Measurements from ENCODE around the gene ADAM12.

The ADAM12 gene

GRCh38 chr10:126102636-126103035, 285.6 kb downstream of the ADAM12 start:
- no peak for DNase-seq

- DNase-seq = no peak
Measured at GRCh38 chr10:126101736-126102135, 286.5 kb downstream of the ADAM12 start.

- no peak for DNase-seq
Measured at GRCh38 chr10:126101325-126101724, 287.0 kb downstream of the ADAM12 start.

- no peak for DNase-seq
Measured at GRCh38 chr10:126099366-126099765, 288.9 kb downstream of the ADAM12 start.

- no peak for DNase-seq
Measured at GRCh38 chr10:126098226-126098581, 290.1 kb downstream of the ADAM12 start.

GRCh38 chr10:126097558-126098225, 290.6 kb downstream of the ADAM12 start:
- DNase-seq = no peak

- DNase-seq = peak; percentile 51
Measured at GRCh38 chr10:126094537-126094936, 293.7 kb downstream of the ADAM12 start.

GRCh38 chr10:126092366-126093215, 295.7 kb downstream of the ADAM12 start:
- no peak for DNase-seq

- DNase-seq = no peak
Measured at GRCh38 chr10:126090911-126091728, 297.2 kb downstream of the ADAM12 start.

GRCh38 chr10:126090443-126090842, 297.8 kb downstream of the ADAM12 start:
- DNase-seq = no peak

- peak; percentile 34 for DNase-seq
Measured at GRCh38 chr10:126087796-126088505, 300.3 kb downstream of the ADAM12 start.

GRCh38 chr10:126087153-126087680, 301.1 kb downstream of the ADAM12 start:
- no peak for DNase-seq

GRCh38 chr10:126085806-126086205, 302.5 kb downstream of the ADAM12 start:
- DNase-seq = no peak

GRCh38 chr10:126084369-126084768, 303.9 kb downstream of the ADAM12 start:
- DNase-seq = no peak

- no peak for DNase-seq
Measured at GRCh38 chr10:126083009-126083408, 305.3 kb downstream of the ADAM12 start.

- DNase-seq = no peak
Measured at GRCh38 chr10:126081841-126082466, 306.3 kb downstream of the ADAM12 start.

GRCh38 chr10:126080879-126081411, 307.3 kb downstream of the ADAM12 start:
- no peak for DNase-seq

GRCh38 chr10:126080291-126080825, 307.9 kb downstream of the ADAM12 start:
- DNase-seq = no peak

- DNase-seq = no peak
Measured at GRCh38 chr10:126075009-126075408, 313.3 kb downstream of the ADAM12 start.

GRCh38 chr10:126074291-126074690, 314.0 kb downstream of the ADAM12 start:
- DNase-seq = no peak

GRCh38 chr10:126073606-126074005, 314.7 kb downstream of the ADAM12 start:
- DNase-seq = no peak

Data from NCI-H510A (cell line).